GM21786 (cell line): Measurements from ENCODE around the gene JMJD8.
A peak's percentile ranks its signal among the peaks of the same experiment; 100 is the strongest.

ENCODE experiments used
- ATAC-seq: cut with Tn5 transposase; IDR thresholded peaks from one replicate; pipeline ENCODE4 v1.9.1; 2021; ENCODE audit not compliant: unreplicated experiment

The JMJD8 gene

GRCh38 chr16:677316-678190, 6.6 kb downstream of the JMJD8 start:
- no peak for ATAC-seq

GRCh38 chr16:676913-677312, 7.2 kb downstream of the JMJD8 start:
- no peak for ATAC-seq

- ATAC-seq: no peak
Measured at GRCh38 chr16:676565-676902, 7.6 kb downstream of the JMJD8 start.

- no peak for ATAC-seq
Measured at GRCh38 chr16:675884-676564, 8.1 kb downstream of the JMJD8 start.

- ATAC-seq: no peak
Measured at GRCh38 chr16:674968-675883, 8.9 kb downstream of the JMJD8 start, which contains the start of gene RHBDL1. RHBDL1 (plus strand) TSS chr16:675671; CDS start chr16:675791, 120 bp downstream.

GRCh38 chr16:674214-674881, 9.8 kb downstream of the JMJD8 start:
- ATAC-seq: no peak

GRCh38 chr16:673399-673991, 10.6 kb downstream of the JMJD8 start:
- no peak for ATAC-seq

- no peak for ATAC-seq
Measured at GRCh38 chr16:672851-673250, 11.3 kb downstream of the JMJD8 start.

- no peak for ATAC-seq
Measured at GRCh38 chr16:672371-672770, 11.8 kb downstream of the JMJD8 start.

GRCh38 chr16:671353-672131, 12.6 kb downstream of the JMJD8 start:
- ATAC-seq: no peak

- ATAC-seq: no peak
Measured at GRCh38 chr16:670485-671352, 13.4 kb downstream of the JMJD8 start.

- no peak for ATAC-seq
Measured at GRCh38 chr16:669666-670065, 14.5 kb downstream of the JMJD8 start.

GRCh38 chr16:668519-669171, 15.5 kb downstream of the JMJD8 start:
- ATAC-seq: no peak

- peak; percentile 83 for ATAC-seq
Measured at GRCh38 chr16:667780-668518, 16.2 kb downstream of the JMJD8 start, which contains the start of gene RHOT2. RHOT2 (plus strand) TSS chr16:668132; CDS start chr16:668200, 68 bp downstream.

GRCh38 chr16:667113-667779, 16.9 kb downstream of the JMJD8 start:
- ATAC-seq: no peak

GRCh38 chr16:666572-666971, 17.6 kb downstream of the JMJD8 start:
- no peak for ATAC-seq

GRCh38 chr16:662597-662996, 21.5 kb downstream of the JMJD8 start:
- no peak for ATAC-seq
